ENCODE data around the gene EPB41L2. TPM values are rescaled to one million over a fixed set of nuclear protein-coding genes. Genes with fewer than 3 reads are reported as not detected.
"Not testable (repeated sequence)": the region's sequence is repeated elsewhere in the genome, so short reads cannot be mapped to it uniquely, and the experiment has no call there.

Gene EPB41L2
- total and polyA plus RNA-seq, 2 experiments from 2014 or later = 27.4 to 35.8 TPM

DNA sequence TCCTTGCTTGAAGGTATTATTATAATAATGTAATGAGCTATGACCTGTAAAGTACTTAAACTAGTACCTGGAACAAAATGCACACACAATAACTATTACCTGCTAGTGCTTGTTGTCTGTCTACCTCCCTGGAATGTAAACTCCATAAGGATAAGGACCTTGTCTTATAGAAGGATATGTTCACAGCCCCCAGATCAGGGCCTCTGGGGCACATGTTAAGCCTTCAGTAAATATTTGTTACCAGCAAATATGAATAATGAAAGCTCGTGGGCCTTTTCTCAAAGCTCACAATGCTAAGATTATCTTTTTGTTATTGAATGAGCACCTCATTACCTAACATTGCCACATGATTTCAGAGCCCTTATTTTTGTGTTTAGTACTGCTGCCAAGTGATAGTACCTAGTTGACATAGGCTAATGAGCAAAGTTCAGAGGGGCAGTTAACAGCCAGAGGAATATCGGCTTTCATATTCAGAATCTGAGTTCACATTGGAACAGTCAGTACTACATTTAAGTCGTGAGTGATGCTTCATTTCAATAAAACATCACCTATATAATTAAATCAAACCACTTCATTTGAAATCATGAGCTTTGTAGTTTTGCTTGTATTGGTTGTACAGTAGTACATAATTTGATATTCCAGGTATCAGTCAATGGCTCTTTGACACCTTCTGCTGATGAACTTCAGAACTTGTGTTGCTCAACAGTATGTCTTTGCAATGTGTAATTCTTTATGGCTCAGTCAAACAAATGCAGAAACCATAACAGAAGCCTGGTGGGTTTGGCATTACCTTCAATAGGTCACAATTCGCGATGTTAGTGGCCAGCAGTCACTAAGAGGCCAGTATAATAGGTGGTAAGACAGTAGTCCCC, 247.6 kb downstream of the EPB41L2 start:
- no peaks in the 10 kb centered on the region for H3K36me3 ChIP-seq (replicated peaks; ENCODE audit: insufficient read depth, low read depth)
- TF ChIP-seq EZH2 (IDR thresholded peaks at IDR 0.05; ENCODE audit: borderline replicate concordance) = no peak
- TF ChIP-seq EZH2phosphoT487 (IDR thresholded peaks at IDR 0.05; ENCODE audit: low read depth, severe bottlenecking, unreplicated experiment) = no peak
- TF ChIP-seq, protein P1, sequence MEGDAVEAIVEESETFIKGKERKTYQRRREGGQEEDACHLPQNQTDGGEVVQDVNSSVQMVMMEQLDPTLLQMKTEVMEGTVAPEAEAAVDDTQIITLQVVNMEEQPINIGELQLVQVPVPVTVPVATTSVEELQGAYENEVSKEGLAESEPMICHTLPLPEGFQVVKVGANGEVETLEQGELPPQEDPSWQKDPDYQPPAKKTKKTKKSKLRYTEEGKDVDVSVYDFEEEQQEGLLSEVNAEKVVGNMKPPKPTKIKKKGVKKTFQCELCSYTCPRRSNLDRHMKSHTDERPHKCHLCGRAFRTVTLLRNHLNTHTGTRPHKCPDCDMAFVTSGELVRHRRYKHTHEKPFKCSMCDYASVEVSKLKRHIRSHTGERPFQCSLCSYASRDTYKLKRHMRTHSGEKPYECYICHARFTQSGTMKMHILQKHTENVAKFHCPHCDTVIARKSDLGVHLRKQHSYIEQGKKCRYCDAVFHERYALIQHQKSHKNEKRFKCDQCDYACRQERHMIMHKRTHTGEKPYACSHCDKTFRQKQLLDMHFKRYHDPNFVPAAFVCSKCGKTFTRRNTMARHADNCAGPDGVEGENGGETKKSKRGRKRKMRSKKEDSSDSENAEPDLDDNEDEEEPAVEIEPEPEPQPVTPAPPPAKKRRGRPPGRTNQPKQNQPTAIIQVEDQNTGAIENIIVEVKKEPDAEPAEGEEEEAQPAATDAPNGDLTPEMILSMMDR (IDR thresholded peaks at IDR 0.05; ENCODE audit: poor library complexity) = no peak
- H3K9me3 ChIP-seq (ENCODE audit: low read depth) = no peaks in the 10 kb centered on the region
- H4K20me1 ChIP-seq (ENCODE audit: insufficient read depth, poor library complexity, severe bottlenecking) = no peaks in the 10 kb centered on the region
- peak; percentile 21 for DNase-seq (ENCODE audit: low spot score)
- no peak overlapping the region for H3K4me3 ChIP-seq
- 72% methylated on average over 5 of the region's 5 CpGs for WGBS (ENCODE audit: low lambda C conversion rate, missing lambda C conversion rate)
- H3K4me2 ChIP-seq = peak overlapping the region; percentile 12
- peaks cover 2% of the 10 kb centered on the region for H3K4me1 ChIP-seq (ENCODE audit: insufficient read depth)
- H3K27ac ChIP-seq = peak overlapping the region; percentile 21
- H3K9me2 ChIP-seq (replicated peaks; ENCODE audit: insufficient read depth) = no peaks in the 10 kb centered on the region
- no peak overlapping the region for H2AFZ ChIP-seq
- H3K79me2 ChIP-seq = no peaks in the 10 kb centered on the region
- no peaks in the 10 kb centered on the region for H3K27me3 ChIP-seq

DNA sequence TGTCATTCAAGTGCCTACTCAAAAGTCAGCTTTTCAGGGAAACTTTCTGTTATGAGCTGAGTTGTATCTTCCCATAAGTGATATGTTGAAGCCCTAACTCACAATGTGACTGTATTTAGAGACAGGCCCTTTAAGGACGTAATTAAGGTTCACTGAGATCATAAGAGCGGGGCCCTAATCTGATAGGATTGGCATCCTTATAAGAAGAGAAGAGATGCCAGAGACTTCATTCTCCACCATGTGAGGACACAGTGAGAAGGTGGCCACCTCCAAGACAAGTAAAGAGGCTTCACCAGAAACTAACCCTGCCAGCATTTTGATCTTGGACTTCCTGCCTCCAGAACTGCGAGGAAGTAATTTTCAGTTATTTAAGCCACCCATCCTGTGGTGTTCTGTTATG, 248.5 kb downstream of the EPB41L2 start:
- Histone ChIP-seq H3K79me2 (no peaks in the 10 kb centered on the region), H4K20me1 (ENCODE audit: insufficient read depth, poor library complexity, severe bottlenecking) (no peaks in the 10 kb centered on the region), H3K4me2 (no peak overlapping the region), H3K27me3 (no peaks in the 10 kb centered on the region), H3K9me2 (replicated peaks; ENCODE audit: insufficient read depth) (no peaks in the 10 kb centered on the region), H3K27ac (no peak overlapping the region), H3K36me3 (replicated peaks; ENCODE audit: insufficient read depth, low read depth) (no peaks in the 10 kb centered on the region), H3K4me3 (no peak overlapping the region), H2AFZ (no peak overlapping the region), H3K4me1 (ENCODE audit: insufficient read depth) (peaks cover 6% of the 10 kb centered on the region), H3K9me3 (ENCODE audit: low read depth) (no peaks in the 10 kb centered on the region)
- no peak for DNase-seq (ENCODE audit: low spot score)
- WGBS (ENCODE audit: low lambda C conversion rate, missing lambda C conversion rate) = 97% methylated on average over 3 of the region's 3 CpGs
- TF ChIP-seq EZH2 (IDR thresholded peaks at IDR 0.05; ENCODE audit: borderline replicate concordance) (no peak), EZH2phosphoT487 (IDR thresholded peaks at IDR 0.05; ENCODE audit: low read depth, severe bottlenecking, unreplicated experiment) (no peak)
- TF ChIP-seq, protein P1 (IDR thresholded peaks at IDR 0.05; ENCODE audit: poor library complexity) = no peak

DNA sequence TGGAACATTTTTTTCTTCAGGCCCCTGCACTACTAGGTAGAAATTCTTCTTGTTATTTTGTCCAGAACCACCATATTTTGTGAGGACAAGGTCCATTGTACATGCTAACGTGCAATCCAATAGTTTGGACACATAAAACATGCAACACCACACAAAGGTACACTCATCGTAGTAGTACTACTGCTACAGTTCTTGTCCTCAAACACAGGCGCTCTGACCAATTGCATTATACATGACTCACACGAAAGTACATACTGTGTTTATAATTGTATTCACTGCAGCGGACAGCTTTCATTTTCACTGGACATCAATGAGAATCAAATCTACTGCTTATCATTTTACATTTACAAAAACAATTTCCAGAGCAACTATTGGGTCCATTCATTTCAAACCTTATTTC, 251.1 kb downstream of the EPB41L2 start:
- H4K20me1 ChIP-seq (ENCODE audit: insufficient read depth, poor library complexity, severe bottlenecking) = no peaks in the 10 kb centered on the region
- H3K79me2 ChIP-seq = no peaks in the 10 kb centered on the region
- H3K4me1 ChIP-seq (ENCODE audit: insufficient read depth) = peaks cover 6% of the 10 kb centered on the region
- 85% methylated on average over 5 of the region's 5 CpGs for WGBS (ENCODE audit: low lambda C conversion rate, missing lambda C conversion rate)
- H3K36me3 ChIP-seq (replicated peaks; ENCODE audit: insufficient read depth, low read depth) = no peaks in the 10 kb centered on the region
- no peaks in the 10 kb centered on the region for H3K27me3 ChIP-seq
- H3K4me2 ChIP-seq = no peak overlapping the region
- no peak for DNase-seq (ENCODE audit: low spot score)
- H3K9me3 ChIP-seq (ENCODE audit: low read depth) = no peaks in the 10 kb centered on the region
- TF ChIP-seq EZH2 (IDR thresholded peaks at IDR 0.05; ENCODE audit: borderline replicate concordance) (no peak), EZH2phosphoT487 (IDR thresholded peaks at IDR 0.05; ENCODE audit: low read depth, severe bottlenecking, unreplicated experiment) (no peak)
- no peak overlapping the region for H2AFZ ChIP-seq
- H3K4me3 ChIP-seq = no peak overlapping the region
- H3K27ac ChIP-seq = no peak overlapping the region
- H3K9me2 ChIP-seq (replicated peaks; ENCODE audit: insufficient read depth) = no peaks in the 10 kb centered on the region

DNA sequence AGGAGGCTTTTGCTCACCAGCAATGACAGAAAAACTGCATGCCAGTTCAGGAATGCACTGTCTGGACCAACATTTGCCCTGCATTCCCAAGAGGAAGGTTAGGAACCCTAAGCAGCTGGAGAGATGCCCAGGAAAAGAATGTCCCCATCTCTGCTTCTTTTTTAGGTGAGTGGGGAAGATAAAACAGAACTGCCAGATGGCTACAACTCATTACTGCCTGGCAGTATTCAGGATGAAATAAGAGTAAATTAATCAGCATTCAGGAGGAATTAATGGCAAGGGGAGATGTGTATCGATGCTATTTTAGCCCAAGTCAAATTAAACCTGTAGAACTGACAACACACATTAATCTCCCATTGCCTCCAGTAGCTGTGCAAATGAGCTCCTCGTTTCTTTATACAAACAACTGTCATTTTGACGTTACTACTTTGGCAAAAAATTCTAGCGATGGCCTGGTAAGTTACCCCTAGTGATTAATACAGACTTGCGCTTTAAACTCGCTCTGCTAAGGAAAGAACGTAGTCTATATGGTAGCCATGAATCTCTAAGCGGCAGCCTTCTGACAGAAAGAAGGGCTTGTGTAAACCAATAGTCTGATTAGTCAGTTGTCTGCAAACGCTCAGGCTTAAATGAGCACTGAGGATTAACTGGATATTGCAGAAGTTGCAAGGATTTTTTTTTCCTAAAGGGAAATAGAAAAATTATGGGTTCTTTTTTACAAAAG, 252.6 kb downstream of the EPB41L2 start:
- no peak overlapping the region for H3K27ac ChIP-seq
- no peak for DNase-seq (ENCODE audit: low spot score)
- H3K27me3 ChIP-seq = no peaks in the 10 kb centered on the region
- H3K4me3 ChIP-seq = no peak overlapping the region
- TF ChIP-seq EZH2phosphoT487 (IDR thresholded peaks at IDR 0.05; ENCODE audit: low read depth, severe bottlenecking, unreplicated experiment) = no peak
- TF ChIP-seq, protein P1 (IDR thresholded peaks at IDR 0.05; ENCODE audit: poor library complexity) = no peak
- no peak for TF ChIP-seq EZH2 (IDR thresholded peaks at IDR 0.05; ENCODE audit: borderline replicate concordance)
- 35% methylated on average over 9 of the region's 9 CpGs for WGBS (ENCODE audit: low lambda C conversion rate, missing lambda C conversion rate)
- H3K4me1 ChIP-seq (ENCODE audit: insufficient read depth) = peaks cover 6% of the 10 kb centered on the region
- H2AFZ ChIP-seq = no peak overlapping the region
- no peaks in the 10 kb centered on the region for H3K9me3 ChIP-seq (ENCODE audit: low read depth)
- H4K20me1 ChIP-seq (ENCODE audit: insufficient read depth, poor library complexity, severe bottlenecking) = no peaks in the 10 kb centered on the region
- H3K9me2 ChIP-seq (replicated peaks; ENCODE audit: insufficient read depth) = no peaks in the 10 kb centered on the region
- no peaks in the 10 kb centered on the region for H3K79me2 ChIP-seq
- H3K4me2 ChIP-seq = peak overlapping the region; percentile 61
- H3K36me3 ChIP-seq (replicated peaks; ENCODE audit: insufficient read depth, low read depth) = no peaks in the 10 kb centered on the region

DNA sequence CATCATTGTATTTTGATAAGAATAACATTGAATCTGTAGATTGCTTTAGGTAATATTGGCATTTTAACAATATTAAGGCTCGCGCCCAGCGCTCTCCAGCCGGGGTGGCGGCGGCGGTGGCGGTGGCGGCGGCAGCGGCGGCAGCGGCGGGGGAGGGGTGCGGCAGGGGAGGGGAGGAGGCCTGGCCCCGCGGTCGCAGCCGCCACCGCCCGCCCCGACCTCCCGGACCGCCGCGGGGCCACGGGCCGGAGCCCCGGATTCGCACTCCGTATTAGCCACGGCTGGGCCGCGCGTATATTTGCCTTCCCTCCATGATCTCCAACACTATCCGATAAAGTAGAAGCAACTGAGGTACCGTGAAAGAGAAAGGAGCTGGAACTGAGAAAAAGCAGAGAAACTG, 261.7 kb downstream of the EPB41L2 start:
- H3K79me2 ChIP-seq; H3K27me3 ChIP-seq; DNase-seq (ENCODE audit: low spot score); H3K4me1 ChIP-seq (ENCODE audit: insufficient read depth); H3K9me2 ChIP-seq (replicated peaks; ENCODE audit: insufficient read depth); H2AFZ ChIP-seq; H4K20me1 ChIP-seq (ENCODE audit: insufficient read depth, poor library complexity, severe bottlenecking); H3K27ac ChIP-seq; H3K4me2 ChIP-seq; H3K36me3 ChIP-seq (replicated peaks; ENCODE audit: insufficient read depth, low read depth); H3K4me3 ChIP-seq; H3K9me3 ChIP-seq (ENCODE audit: low read depth): not testable (repeated sequence)
- WGBS (ENCODE audit: low lambda C conversion rate, missing lambda C conversion rate) = 98% methylated on average over 8 of the region's 37 CpGs
